ENCODE results near the gene ATP6V0B.

DNA sequence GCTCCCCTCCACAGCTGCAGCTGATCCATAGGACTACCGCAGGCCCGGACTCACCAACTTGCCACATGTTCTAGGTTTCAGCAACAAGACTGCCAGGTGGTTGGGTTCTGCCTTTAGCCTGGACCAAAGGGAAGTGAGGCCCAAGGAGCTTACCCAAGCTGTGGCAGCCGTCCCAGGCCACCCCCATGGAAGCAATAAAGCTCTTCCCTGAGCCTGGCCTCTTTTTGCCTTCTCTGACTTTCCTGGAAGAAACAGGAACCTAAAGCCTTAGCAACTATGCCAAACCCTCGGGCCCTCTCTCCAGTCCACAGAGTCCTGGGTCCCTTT, 43.8 kb upstream of the ATP6V0B start:
- TF ChIP-seq, protein P1, sequence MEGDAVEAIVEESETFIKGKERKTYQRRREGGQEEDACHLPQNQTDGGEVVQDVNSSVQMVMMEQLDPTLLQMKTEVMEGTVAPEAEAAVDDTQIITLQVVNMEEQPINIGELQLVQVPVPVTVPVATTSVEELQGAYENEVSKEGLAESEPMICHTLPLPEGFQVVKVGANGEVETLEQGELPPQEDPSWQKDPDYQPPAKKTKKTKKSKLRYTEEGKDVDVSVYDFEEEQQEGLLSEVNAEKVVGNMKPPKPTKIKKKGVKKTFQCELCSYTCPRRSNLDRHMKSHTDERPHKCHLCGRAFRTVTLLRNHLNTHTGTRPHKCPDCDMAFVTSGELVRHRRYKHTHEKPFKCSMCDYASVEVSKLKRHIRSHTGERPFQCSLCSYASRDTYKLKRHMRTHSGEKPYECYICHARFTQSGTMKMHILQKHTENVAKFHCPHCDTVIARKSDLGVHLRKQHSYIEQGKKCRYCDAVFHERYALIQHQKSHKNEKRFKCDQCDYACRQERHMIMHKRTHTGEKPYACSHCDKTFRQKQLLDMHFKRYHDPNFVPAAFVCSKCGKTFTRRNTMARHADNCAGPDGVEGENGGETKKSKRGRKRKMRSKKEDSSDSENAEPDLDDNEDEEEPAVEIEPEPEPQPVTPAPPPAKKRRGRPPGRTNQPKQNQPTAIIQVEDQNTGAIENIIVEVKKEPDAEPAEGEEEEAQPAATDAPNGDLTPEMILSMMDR (conservative IDR thresholded peaks at IDR 0.05; ENCODE audit: low read depth, low read length): no peak
- TF ChIP-seq EZH2phosphoT487 (IDR thresholded peaks at IDR 0.05; ENCODE audit: borderline replicate concordance, low read length): no peak
- TF ChIP-seq EZH2 (IDR thresholded peaks at IDR 0.05; ENCODE audit: low read length, unreplicated experiment): no peak
